HG03378 (cell line): Measurements from ENCODE around the gene RNF26.

Source experiments
- ATAC-seq: cut with Tn5 transposase; IDR thresholded peaks from one replicate; pipeline ENCODE4 v1.9.1; 2021; ENCODE audit warnings: mild to moderate bottlenecking, moderate library complexity; ENCODE audit not compliant: unreplicated experiment

RNF26 gene

DNA sequence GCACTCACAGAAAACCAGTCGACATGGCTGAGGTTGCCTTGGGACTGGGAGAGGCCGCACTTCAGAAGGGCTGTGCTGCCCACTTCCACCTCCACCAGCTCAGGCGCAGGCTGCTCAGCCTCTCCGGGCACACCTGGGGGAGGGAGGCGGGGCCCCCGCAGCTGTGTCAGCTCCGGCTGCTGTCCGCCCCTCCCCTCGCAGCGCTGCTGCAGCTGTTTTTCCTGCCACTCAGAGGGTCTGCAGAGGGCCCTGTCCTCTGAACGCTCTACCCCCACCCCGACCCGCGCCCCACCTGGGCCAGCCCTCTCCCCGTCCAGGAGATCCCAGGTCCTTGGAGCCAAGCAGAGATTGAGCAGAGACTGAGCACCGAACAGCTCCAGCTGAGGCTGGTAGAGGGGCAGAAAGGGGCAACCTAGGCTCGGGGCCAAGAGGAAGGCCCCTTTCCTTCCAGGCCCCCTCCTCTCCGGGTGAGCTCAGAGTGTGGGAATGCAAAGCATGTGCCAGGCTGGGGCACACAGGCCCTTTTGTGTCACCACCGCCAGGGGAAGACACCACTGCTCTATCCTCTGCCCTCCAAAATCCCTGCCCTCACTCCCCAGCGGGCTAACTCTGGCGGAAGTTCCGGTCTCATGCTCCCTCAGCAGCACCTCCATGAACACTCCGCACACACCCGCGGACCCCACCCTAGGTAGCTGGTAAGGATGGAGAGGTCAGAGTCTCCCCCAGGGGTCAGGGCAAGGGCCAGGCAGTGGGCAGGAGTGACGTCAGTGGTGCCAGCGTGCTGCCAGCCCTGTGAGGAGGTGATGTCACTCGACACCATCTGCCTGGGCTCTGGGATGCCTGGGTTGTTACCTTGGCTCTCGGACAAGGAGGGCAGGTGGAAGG lies 19.0 kb upstream of the RNF26 start:
- ATAC-seq: no peak

DNA sequence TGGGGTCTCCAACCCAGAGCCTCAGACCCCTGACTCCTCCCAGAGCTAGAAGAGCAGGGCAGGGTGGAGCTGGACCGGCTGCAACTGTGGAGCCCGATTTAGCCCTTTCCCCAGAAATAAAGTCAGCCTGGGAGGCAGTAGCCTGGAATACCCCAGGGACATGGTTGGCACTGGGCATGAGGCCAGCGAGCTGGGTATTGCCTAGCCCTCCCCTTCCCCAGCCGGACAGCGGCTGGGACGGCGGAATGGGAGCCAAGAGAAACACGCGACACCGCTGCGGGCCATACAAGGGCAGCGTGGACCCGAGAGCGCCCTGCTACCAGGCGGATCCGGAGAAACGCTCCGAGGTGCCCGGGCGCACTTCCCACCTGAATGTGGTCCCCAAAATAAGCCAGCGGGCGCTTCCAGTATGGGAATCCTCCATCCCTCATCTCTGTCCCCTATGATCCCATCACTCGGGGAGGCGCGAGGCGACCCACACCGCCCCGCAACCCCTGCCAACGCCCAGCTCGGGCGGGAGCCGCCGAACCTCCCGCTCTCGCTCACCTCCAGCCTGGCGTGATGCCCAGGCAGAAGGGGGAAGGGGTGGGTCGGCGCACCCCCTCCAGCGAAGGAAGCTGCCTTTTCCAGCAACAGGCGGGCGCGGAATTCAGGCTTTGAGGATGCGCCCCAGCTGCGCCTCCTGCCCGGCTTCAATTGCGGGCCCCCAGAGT lies 18.2 kb upstream of the RNF26 start:
- ATAC-seq: no peak

DNA sequence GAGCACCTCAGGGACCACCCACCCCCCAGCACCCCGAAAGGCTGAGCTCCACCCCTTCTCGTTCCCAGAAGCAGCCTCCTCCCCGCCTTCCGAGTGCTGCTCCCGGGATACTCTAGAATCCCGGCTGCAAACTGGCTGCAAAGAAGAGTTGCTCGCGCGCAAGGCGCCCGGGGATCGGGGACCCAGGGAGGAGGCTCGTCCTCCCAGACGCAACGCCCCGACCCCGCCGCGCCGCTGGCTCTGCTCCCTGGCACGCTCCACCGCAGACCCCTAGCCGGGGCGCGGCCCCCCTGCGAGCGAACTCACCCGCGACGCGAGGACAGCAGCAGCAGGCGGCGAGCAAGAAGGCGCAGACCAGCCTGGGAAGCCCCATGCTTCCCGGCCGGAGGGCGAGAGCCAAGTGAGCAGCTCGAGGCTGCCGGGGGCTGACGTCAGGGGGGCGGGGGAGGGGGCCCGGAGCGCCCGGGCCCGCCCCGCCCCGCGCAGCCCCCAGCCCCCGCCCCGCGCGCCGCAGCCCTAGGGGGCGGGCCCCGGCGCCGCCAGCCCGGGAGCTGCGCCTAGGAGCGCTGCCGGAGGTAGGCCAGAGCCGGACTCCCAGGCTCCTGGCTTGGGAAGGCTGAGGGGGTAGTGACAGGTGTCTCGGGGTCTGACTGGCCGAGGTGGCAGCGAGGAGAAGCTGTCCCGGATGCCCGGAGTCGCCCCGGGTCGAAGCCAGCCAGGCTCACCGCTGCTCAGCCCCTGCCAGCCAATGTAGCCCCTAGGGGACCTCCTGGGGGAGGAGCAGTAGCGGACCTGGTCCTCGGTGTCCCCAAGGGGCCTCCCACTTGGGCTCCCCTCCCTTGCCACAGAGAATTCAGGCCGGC lies 17.4 kb upstream of the RNF26 start, which contains the start of gene MCAM:
Gene MCAM (minus strand): TSS at position 402 of the 863 bp plus-strand sequence. CDS start 29 bp downstream, at position 373.
- ATAC-seq: no peak

DNA sequence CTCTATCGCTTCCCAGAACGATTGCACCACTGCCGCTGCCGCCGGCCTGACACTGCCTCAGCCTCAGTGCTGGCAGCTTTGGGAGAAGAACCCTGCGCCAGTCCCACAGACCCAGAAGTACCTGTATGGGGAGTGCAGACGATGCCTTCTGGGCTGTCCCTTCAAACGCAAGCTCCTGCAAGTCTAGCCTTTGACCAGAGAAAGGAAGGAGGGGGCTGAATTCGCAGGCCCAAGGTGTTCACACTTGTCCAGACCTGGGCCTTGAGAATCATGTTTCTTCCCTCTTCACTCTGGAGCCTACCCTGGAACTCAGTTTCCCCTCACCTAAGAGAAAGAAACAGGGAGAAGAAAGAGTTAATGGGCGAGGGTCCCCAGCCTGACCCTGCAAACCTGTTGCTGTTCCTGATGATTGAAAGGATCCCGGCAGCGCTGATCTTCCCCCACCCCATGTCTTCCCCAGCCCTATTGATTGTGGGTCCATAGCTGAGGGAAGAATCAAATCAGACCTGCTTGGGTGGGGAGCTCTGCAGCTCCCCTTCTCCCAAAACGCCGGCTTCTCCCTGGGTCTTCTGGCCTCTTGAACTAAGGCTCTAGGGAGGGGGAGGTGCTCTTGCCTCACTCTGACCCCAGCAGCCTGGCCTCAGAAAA lies 16.6 kb upstream of the RNF26 start:
- no peak for ATAC-seq

DNA sequence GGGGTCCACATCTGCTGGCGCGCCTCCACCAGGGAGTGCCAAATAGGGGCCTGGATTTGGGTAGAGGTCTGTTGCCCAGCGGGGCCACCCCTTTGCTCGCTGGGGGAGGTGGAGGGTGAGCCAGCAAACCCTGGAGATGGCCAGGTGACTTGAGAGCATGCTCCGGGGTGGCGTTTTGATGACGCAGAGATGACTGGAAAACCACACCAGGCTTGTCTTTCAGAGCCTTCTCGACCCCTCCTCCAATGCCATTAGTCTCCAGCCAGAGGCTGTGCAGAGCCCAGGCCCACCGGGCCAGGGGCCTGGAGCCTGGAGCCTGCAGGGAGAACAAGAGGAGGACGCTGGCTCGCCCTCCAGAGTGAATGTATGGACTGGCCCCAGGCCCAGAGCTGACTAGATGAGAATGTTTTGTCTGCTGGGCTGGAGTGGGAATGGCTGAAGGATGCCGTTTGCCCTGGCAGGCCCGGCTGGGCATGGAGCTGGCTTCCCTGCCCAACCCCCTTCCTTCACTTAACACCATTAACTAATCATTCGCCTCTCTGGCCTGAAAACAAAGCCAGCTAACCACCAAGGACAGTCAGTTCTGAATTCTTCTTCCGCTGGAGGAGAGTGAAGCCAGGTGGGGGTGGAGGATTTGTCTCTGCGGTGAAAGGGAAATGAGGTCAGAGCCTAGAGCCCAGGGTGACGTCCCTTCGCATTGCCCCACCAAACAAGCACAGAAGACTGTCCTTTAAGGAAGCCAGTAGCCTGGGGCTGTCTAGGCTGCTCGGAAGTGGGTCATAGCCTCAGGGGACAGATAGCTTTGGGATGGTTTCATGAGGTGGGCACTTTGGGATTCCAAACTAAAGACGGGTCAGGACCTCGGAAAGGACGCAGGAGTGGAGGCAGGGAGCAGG lies 15.8 kb upstream of the RNF26 start:
- ATAC-seq: no peak

DNA sequence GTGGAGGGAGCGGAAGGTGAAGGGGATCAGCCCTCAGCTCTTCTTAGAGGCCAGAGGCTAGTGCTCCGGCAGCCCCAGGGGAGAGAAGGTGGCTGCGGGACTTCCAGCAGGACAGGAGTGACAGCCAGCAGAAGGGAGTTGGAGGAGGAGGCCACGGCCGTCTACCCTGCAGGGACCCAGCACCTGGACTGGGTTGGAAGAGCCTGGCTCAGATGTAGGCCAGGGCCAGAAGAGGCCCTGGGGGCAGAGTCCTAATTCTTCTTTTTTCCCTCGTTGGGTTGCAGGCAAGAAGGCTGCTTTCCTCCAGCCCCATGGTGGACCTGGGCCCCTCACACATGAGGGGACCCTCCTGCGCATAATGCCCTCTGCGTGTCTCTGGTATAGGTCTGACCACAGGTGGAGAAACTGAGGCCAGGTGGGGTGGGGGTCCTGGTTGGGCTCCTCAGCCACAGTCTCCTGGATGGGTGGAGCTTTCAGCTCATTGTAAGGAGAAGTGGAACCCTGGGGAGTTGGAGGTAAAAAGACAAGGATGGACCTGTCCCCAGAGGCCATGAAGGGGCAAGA lies 15.1 kb upstream of the RNF26 start:
- ATAC-seq: no peak

DNA sequence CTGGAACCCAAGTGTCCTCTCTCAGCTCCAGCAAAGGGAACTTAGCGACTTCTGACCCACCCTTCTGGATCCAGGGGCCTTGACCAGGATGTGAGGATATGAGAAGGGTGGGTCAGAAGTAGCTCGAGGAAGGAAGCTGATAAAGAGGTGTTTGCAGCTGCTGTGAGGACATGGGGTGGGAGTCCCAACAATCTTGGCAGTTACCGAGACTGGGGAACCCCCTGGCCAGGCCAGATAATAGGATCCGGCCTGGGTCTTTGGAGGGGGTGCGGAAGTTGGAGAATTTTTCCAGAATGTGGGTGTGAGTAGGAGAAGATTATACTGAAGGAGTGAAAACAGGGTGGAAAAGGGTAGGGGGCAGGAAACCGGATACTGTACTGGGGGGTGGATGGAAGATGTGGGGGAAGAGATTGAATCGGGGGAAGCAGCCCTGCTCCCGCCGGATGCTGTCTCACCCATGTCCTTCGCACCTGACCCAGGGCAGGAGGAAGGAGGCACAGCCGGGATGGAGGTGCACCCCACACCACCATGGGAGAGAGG lies 14.6 kb upstream of the RNF26 start:
- ATAC-seq: no peak

DNA sequence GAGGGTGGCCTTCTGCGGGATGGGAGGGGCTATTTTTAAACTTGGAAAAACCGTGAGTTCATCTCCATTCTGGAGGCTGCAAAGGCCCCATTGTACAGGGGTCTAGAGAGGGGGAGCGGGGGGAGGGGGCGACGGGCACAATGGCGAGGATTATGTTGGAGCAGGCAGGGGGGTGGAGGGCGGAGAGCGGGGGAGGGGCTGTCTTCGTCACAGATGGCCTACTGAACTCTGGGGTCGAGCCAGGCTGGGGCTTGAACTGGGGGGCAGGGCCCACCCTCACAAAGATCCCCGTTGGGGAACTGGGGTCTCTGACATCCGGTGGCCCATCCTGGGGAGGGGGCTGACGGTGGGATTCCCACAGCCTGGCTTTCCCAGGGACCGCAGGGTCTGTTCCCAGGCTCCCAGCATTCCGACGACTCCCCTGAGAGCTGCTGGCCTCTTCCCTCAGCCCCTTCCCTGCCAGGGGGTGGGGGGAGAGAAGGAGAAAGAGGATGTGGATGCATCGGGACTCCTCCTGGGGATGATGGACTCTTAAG lies 14.0 kb upstream of the RNF26 start:
- ATAC-seq: no peak

DNA sequence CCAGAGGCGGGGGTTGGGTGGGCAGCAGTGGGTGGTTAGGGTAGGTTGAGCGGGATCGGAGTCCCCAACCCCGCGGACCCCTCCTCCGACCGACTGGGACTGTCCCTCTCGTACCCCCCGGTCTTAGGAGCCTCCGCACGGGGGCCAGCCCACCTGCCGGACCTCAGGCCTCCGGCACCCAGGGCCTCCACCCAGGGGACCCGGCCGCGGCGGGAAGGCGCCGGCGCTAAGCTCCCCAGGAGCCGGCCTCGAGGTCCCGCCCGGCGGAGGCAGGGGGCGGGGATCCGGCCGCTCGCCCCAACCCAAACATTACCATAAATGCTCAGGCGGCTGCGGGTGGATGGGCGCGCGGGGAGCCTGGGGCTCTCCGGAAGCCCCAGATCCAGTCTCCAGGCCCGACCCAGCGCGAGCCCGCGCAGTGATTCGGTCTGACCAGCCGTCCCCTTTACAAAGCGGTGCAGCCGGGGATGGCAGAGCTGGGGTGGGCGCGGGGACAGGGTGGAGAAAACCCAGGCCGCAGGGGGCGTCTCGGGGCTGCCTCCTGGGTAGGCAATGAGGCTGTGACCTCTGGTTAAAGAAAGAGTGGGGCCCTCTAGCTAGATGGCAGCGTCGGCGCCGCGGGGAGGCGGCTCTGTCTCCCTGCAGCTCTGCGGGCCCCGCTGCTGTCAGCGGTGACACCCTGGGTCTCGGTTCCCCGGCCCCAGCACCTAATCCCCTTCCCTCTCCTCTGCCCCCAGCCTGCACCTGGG lies 13.4 kb upstream of the RNF26 start:
- peak; percentile 43 for ATAC-seq

DNA sequence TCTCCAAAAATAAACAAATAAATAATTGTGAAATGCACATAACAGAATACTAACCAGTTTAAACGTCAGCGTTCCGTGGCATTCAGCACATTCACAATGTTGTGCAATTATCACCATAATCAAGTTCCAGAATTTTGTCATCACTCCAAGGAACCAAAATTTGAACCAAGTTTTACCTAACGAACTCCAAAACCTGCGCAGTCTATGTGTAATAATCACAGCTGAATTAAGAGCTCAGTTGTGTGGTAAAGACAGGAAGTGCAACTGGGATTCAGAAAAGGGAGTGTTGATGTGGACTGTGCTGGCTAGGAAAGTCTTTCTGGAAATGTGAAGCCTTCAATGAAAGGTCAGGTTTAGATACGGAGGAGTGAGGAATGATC lies 12.0 kb upstream of the RNF26 start:
- no peak for ATAC-seq

DNA sequence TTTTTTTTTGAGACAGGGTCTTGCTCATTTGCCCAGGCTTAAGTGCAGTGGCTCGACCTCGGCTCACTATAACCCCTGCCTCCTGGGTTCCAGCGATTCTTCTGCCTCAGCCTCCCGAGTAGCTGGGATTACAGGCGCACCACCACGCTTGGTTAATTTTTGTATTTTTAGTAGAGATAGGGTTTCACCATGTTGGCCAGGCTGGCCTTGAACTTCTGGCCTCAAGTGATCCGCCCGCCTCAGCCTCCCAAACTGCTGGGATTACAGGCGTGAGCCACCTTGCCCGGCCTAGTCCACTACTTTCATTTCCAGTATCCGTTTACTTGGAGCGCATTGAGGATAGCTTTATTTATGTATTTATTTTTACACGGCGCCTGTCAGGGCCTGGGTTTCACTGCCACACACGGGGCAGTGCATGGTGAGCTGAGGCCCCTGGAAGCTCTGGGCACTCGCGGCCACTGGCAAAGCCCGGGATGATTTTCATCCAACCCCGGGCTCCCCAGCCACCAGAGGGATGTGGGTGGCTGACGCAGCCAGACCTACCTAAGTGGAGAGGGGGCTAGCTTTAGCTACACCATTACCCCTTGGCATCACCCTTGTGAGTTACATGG lies 11.3 kb upstream of the RNF26 start:
- no peak for ATAC-seq

DNA sequence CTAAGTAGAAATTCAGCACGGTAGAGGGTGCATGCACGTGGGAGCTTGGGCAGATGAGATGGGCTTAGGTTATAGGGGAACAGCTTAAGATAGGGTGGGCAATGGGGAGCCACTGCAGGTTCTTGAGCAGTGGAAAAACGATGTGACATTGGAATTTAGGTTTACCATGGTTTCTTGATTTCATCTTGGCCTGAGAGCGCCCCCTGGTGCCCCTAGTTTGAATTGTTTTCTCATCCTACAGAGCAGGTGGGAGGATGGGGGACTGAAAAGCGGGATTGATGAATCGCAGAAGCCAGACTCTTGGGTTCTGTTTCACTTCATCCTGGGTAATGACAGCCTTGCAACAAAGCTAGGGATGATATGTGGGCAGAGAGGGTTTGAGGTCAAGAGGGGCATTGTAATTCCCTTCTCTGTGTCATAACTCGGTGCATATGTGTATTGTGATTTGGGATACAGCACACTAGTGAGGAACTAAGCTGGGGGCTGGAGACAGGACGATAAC lies 10.7 kb upstream of the RNF26 start:
- ATAC-seq: no peak

DNA sequence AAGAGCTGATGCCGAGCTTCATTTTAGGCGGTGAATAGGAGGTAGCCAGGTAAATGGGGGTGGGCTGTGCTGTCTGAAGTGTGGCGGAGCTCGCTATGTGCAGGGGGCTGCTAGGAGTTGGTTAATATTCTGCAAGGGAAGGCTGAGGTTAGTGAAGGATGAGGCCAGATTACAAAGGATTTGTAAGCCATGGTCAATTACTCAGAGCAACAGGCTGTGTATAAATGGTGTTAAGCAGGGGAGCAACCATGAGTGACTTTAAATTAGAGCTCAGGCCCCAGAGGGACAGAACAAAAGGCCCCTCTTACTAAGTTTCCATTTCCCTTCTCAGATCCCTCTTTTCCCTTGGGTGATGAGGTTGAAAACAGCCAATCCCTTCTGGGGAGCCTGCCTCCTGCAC lies 10.1 kb upstream of the RNF26 start:
- no peak for ATAC-seq

DNA sequence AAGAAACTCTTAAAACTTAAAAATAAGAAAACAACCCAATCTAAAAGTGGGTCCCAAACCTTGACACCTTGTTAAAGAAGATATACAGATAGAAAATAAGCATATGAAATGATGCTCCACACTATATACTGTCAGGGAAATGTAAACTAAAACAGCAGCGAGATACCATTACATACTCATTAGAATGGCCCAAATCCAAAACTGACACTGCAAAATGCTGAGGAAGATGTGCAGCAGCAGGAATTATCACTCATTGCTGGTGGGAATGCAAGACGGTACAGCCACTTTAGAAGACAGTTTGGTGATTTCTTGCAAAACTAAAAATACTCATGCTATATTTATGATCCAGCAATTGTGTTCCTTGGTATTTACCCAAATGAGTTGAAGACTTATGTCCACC lies 5.0 kb upstream of the RNF26 start:
- no peak for ATAC-seq

DNA sequence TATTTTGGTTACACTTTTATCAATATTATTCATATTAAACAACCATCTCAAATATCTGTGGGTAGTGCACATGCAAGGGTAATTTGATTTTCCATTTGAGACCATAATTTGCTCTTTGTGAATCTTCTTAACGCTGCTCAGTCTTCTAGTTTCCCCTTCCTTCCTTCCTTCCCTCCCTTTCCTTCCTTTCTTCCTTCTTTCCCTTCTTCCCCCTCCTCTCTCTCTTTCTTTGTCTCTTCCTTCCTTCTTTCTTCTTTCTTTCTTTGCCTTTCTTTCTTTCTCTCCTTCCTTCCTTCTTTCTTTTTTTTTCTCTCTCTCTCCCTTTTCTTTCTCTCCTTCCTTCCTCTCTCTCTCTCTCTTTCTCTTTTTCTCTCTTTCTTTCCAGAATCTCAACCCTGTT lies 4.1 kb upstream of the RNF26 start:
- ATAC-seq: no peak

DNA sequence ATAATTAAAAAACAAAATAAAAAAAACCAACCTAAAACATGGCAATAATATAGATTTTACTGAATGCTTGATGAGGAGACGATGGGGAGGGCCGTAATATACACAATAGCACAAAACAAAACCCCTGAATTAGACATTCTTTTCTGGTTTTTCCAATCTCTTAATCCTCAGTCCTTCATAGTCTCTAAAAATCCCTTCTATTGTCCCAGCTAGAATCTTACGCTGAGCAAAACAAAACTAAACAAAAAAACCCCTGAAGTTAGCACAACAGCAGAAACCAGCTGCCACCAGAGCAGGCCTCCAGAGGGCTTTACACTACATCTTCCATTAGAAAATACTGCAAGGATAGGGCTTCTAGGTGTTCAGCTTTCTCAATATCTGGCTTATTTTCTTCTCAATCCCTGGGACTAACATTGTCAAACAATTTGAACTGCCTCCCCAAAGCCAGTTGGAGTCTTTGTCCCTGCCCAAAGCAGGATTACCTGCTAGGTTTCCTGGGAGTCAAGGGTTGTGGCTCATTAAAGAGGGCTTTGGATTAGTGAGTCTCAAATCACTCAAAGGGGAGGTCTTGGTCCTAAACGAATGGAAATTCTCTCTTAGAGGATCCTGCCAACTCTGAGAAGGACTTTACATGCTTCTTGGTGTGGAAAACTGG lies 2.1 kb upstream of the RNF26 start:
- ATAC-seq: no peak

DNA sequence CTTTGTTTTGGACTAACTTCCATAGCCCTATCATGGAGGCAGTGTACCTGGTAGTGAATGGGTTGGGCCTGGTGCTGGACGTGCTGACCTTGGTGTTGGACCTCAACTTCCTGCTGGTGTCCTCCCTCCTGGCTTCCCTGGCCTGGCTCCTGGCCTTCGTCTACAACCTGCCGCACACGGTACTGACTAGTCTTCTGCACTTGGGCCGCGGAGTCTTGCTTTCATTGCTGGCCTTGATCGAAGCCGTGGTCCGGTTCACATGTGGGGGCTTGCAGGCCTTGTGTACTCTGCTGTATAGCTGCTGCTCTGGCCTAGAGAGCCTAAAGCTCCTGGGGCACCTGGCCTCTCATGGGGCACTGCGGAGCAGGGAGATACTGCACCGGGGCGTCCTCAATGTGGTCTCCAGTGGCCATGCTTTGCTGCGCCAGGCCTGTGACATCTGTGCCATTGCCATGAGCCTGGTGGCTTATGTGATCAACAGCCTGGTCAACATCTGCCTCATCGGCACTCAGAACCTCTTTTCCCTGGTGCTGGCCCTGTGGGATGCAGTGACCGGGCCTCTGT lies 846 bp downstream of the RNF26 start:
- no peak for ATAC-seq
